Uterus (tissue), 2 donors: ENCODE data around the gene SMIM28.

ENCODE experiments used
- CTCF ChIP-seq, 4 experiments: fragments of 200-600 bp in 2 of 4; fragments of 450-650 bp in 2 of 4; sonication (generic) in 2 of 4; IDR thresholded peaks; one replicate each; pipeline ENCODE4 v1.5.1; 2016 to 2019; ENCODE audit warnings: antibody characterized with exemption in 4 of 4, mild to moderate bottlenecking in 2 of 4, moderate library complexity in 1 of 4
- POLR2A ChIP-seq, 2 donors: fragments of 450-650 bp; IDR thresholded peaks; one replicate each; pipeline ENCODE4 v1.6.1; 2016; ENCODE audit warnings: antibody characterized with exemption in 2 of 2, mild to moderate bottlenecking in 1 of 2, moderate library complexity in 1 of 2

- no peak for TF ChIP-seq CTCF (IDR thresholded peaks at IDR 0.05)
- no peak for TF ChIP-seq POLR2A (IDR thresholded peaks at IDR 0.05)
Measured at GRCh38 chr6:138345565-138346285, 32.0 kb upstream of the SMIM28 start.
